H1 (cell line): ENCODE measurements around the gene BRD2. TPM values are rescaled to one million over a fixed set of nuclear protein-coding genes. Genes with fewer than 3 reads are reported as not detected.

ENCODE experiments used
- CHD7 ChIP-seq: fragments of 300-600 bp; sonication (generic); IDR thresholded peaks from 2 replicates; pipeline ENCODE4 v1.7.1; 2012; ENCODE audit warnings: low read length, moderate library complexity, mild to moderate bottlenecking, inconsistent platforms; ENCODE audit not compliant: insufficient replicate concordance
- E2F6 ChIP-seq: IDR thresholded peaks from 2 replicates; pipeline ENCODE4 v1.6.1; 2012; ENCODE audit warnings: inconsistent platforms
- EP300 ChIP-seq, 2 experiments: IDR thresholded peaks; 1 replicate in 1 of 2; 2 replicates in 1 of 2; pipeline ENCODE4 v1.6.1; 2011 to 2012; ENCODE audit warnings: low read depth in 2 of 2, low read length in 2 of 2, mild to moderate bottlenecking in 2 of 2, borderline replicate concordance in 1 of 2, inconsistent platforms in 1 of 2, moderate library complexity in 1 of 2
- GABPA ChIP-seq: IDR thresholded peaks from 2 replicates; pipeline ENCODE4 v1.6.1; 2011; ENCODE audit warnings: mild to moderate bottlenecking, low read length, moderate library complexity, borderline replicate concordance; ENCODE audit not compliant: insufficient read depth
- JUN ChIP-seq: IDR thresholded peaks from 2 replicates; pipeline ENCODE4 v1.6.1; 2011; ENCODE audit warnings: low read depth, mild to moderate bottlenecking, improper control_type of control experiment, low read length
- KDM1A ChIP-seq: fragments of 200-600, 300-600 bp; sonication (generic); IDR thresholded peaks from 2 replicates; pipeline ENCODE4 v1.7.1; 2016; ENCODE audit warnings: mild to moderate bottlenecking, low read length, borderline replicate concordance
- POLR2A ChIP-seq, 2 experiments: IDR thresholded peaks; 1 replicate in 1 of 2; 2 replicates in 1 of 2; pipeline ENCODE4 v1.6.1; 2011; ENCODE audit warnings: low read depth in 2 of 2, low read length in 2 of 2, mild to moderate bottlenecking in 2 of 2; ENCODE audit errors: control extremely low read depth in 1 of 2
- TAF1 ChIP-seq: IDR thresholded peaks from 2 replicates; pipeline ENCODE4 v1.6.1; 2011; ENCODE audit warnings: mild to moderate bottlenecking, low read depth, low read length
- polyA plus RNA-seq, 7 experiments: library from polyadenylated mRNA; depleted of rRNA in 3 of 7; stranded (reverse) in 5 of 7; unstranded in 2 of 7; fragments of >200 nt in 5 of 7; fragments of 200-250 nt in 2 of 7; gene quantifications; 1 replicate in 5 of 7; 2 replicates in 1 of 7; 4 replicates in 1 of 7; pipeline versions ENCODE4 v1.2.1 to v1.2.3, GENCODE V29; 2011 to 2013; ENCODE audit warnings: missing spikeins in 2 of 7, mixed read lengths in 2 of 7
- total RNA-seq: library from RNA; stranded (reverse); fragmentation: NEBNext Ultra II Directional; extraction: Animal tissue kit (Norgen Biotek cat#: 25700); gene quantifications from 2 replicates; pipeline ENCODE4 v1.2.1, GENCODE V29; 2021
- TF ChIP-seq, protein P1 (sequence below): IDR thresholded peaks from 2 replicates; pipeline ENCODE4 v1.6.1; 2012; ENCODE audit warnings: inconsistent platforms

The BRD2 gene
- total and polyA plus RNA-seq, 2 of the 8 experiments (the other 6 are each of a cell fraction or from before 2014, with no cell fraction given) = 132 to 185 TPM

DNA sequence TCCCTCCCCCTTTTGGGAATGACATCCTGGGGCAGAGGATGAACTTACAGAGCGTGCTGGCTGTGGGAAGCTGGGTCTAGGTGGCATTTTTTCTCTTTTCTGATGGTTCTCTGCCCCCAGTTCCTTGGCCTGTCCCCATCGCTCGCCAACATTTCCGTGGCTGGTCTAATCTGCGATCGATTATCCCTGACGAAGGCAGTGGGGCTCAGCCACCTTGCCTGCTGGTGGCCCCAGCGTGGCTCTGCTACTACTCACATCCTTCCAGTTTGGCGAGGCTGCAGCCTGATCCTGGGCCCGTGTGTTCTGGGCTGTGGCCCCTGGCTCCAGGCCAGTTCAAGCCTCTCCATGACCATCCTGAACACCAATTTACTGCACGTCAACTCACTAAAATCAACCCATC lies 47.4 kb downstream of the BRD2 start (continued):
- TF ChIP-seq CHD7 (no peak), TAF1 (no peak), GABPA (no peak), POLR2A (IDR thresholded peaks at IDR 0.05; ENCODE audit: control extremely low read depth in 1 of 2, low read depth in 2 of 2, low read length in 2 of 2) (no peak), JUN (no peak), EP300 (IDR thresholded peaks at IDR 0.05; ENCODE audit: borderline replicate concordance in 1 of 2, low read depth in 2 of 2, low read length in 2 of 2) (no peak), E2F6 (no peak), KDM1A (no peak)
- TF ChIP-seq, protein P1, sequence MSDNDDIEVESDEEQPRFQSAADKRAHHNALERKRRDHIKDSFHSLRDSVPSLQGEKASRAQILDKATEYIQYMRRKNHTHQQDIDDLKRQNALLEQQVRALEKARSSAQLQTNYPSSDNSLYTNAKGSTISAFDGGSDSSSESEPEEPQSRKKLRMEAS = no peak
